Cardiac muscle cell (in vitro differentiated cells and primary cell): Measurements from ENCODE around the gene DGKI. TPM values are rescaled to one million over a fixed set of nuclear protein-coding genes. Genes with fewer than 3 reads are reported as not detected.
A peak's percentile ranks its signal among the peaks of the same experiment; 100 is the strongest.

ENCODE experiments used
- DNase-seq, 2 donors: peaks; one replicate each; pipeline versions ENCODE4 v3.0.0 to v3.0.0-alpha.2; 2010 to 2017; ENCODE audit warnings: low read depth in 1 of 2, low spot score in 1 of 2
- H3K27ac ChIP-seq: fragments of 200-600 bp; sonication (generic); 2 replicates; pipeline ENCODE4 v1.5.1; 2016
- H3K27me3 ChIP-seq: fragments of 200-600 bp; sonication (generic); 2 replicates; pipeline ENCODE4 v1.6.0; 2016; ENCODE audit warnings: control low read depth
- H3K36me3 ChIP-seq: fragments of 200-600 bp; sonication (generic); 2 replicates; pipeline ENCODE4 v1.5.1; 2016; ENCODE audit warnings: control low read depth
- H3K4me1 ChIP-seq: fragments of 200-600 bp; sonication (generic); 2 replicates; pipeline ENCODE4 v1.8.1; 2017; ENCODE audit warnings: low read depth, mild to moderate bottlenecking, mixed run types
- H3K4me3 ChIP-seq: fragments of 200-600 bp; sonication (generic); 2 replicates; pipeline ENCODE4 v1.5.1; 2016; ENCODE audit warnings: mild to moderate bottlenecking
- H3K9me3 ChIP-seq: fragments of 200-600 bp; sonication (generic); 2 replicates; pipeline ENCODE4 v1.5.1; 2017; ENCODE audit warnings: low read depth, mild to moderate bottlenecking, control low read depth
- CTCF ChIP-seq: IDR thresholded peaks from 2 replicates; pipeline ENCODE4 v1.5.1; 2012; ENCODE audit warnings: low read depth, mild to moderate bottlenecking, low read length
- polyA plus RNA-seq: library from polyadenylated mRNA; unstranded; fragments of >200 nt; fragmentation: Nextera tagmentation; extraction: Ambion mirVana; gene quantifications from 2 replicates; pipeline ENCODE4 v1.2.1, GENCODE V29; 2016
- total RNA-seq: library from RNA; depleted of rRNA; stranded (reverse); fragments of >200 nt; gene quantifications from 2 replicates; pipeline ENCODE4 v1.2.3, GENCODE V29; 2016

Gene DGKI
- total and polyA plus RNA-seq, 2 experiments from 2014 or later: 35.0 to 52.7 TPM

DNA sequence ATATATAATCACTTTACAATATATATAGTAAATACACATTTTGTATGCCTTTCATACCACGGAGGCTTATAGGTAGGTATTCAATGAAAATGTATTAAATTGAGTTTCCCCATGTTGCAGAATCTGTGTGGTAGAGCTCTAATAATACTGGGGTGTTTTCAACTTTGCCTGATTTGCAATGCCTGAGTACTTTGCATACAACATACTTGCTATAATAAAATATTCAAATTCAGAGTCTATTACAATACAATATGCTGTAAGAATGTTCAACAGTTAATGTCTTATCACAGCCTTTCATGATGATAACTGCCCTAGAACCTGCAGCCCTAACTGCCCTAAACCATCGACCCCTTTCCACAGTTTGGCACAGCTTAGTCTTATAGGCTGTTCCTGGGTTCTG is 114.6 kb downstream of the DGKI start:
- TF ChIP-seq CTCF: no peak
- no peak overlapping the region for H3K27ac ChIP-seq
- H3K36me3 ChIP-seq: no peaks in the 10 kb centered on the region
- peaks cover 9% of the 10 kb centered on the region for H3K4me1 ChIP-seq
- DNase-seq: no peak
- H3K9me3 ChIP-seq: no peaks in the 10 kb centered on the region
- H3K27me3 ChIP-seq: no peaks in the 10 kb centered on the region
- no peak overlapping the region for H3K4me3 ChIP-seq

GRCh38 chr7:137731436-137731835 is 115.3 kb downstream of the DGKI start:
- H3K27ac ChIP-seq: no peak overlapping the region

GRCh38 chr7:137728426-137728825 is 118.3 kb downstream of the DGKI start:
- no peaks in the 10 kb centered on the region for H3K36me3 ChIP-seq
- no peak overlapping the region for H3K4me3 ChIP-seq
- no peak for TF ChIP-seq CTCF
- H3K9me3 ChIP-seq: no peaks in the 10 kb centered on the region
- no peak for DNase-seq
- H3K27me3 ChIP-seq: no peaks in the 10 kb centered on the region
- no peaks in the 10 kb centered on the region for H3K4me1 ChIP-seq
- no peak overlapping the region for H3K27ac ChIP-seq

More at GRCh38 chr7:137731436-137731835, 115.3 kb downstream of the DGKI start:
- no peak for TF ChIP-seq CTCF
- Histone ChIP-seq H3K4me1 (peaks cover 9% of the 10 kb centered on the region), H3K27me3 (no peaks in the 10 kb centered on the region), H3K36me3 (no peaks in the 10 kb centered on the region), H3K4me3 (no peak overlapping the region), H3K9me3 (no peaks in the 10 kb centered on the region)
- DNase-seq: no peak

GRCh38 chr7:137727413-137727812 is 119.4 kb downstream of the DGKI start:
- Histone ChIP-seq H3K9me3 (no peaks in the 10 kb centered on the region), H3K4me1 (no peaks in the 10 kb centered on the region), H3K27me3 (no peaks in the 10 kb centered on the region), H3K4me3 (no peak overlapping the region), H3K36me3 (no peaks in the 10 kb centered on the region), H3K27ac (no peak overlapping the region)
- no peak for DNase-seq
- TF ChIP-seq CTCF: no peak

GRCh38 chr7:137718355-137718754 is 128.4 kb downstream of the DGKI start:
- TF ChIP-seq CTCF: no peak
- Histone ChIP-seq H3K4me1 (peaks cover 7% of the 10 kb centered on the region), H3K9me3 (no peaks in the 10 kb centered on the region), H3K27me3 (no peaks in the 10 kb centered on the region), H3K36me3 (no peaks in the 10 kb centered on the region), H3K27ac (no peak overlapping the region), H3K4me3 (no peak overlapping the region)
- no peak for DNase-seq

DNA sequence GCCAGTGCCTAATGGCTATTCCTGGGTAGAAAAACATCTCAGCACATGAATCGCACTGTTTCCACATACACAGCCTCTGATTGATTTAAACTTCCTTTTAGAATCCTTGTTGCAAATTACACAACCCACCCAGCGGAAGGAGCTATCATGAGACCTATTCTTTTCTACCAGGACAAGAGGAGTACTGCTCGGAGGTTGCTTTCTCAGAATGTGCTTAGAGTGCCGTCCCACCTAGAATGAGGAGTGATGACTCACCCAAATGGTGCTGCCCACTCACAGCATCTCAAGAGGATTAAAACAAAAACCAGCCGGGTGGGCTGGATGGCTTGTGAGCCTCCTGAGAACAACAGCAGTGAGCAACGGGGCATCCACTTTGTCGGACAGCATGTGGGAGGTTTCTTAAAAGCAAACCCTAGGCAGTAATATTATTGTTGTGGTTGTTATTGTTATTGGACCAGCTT is 128.9 kb downstream of the DGKI start:
- peak in 1 of 2 donors; percentile 82 for DNase-seq
- Histone ChIP-seq H3K4me1 (peaks cover 7% of the 10 kb centered on the region), H3K27ac (no peak overlapping the region), H3K27me3 (no peaks in the 10 kb centered on the region), H3K9me3 (no peaks in the 10 kb centered on the region), H3K36me3 (no peaks in the 10 kb centered on the region), H3K4me3 (no peak overlapping the region)
- TF ChIP-seq CTCF: no peak
